Embryonic facial prominence (tissue), 1 donor: ENCODE measurements around the gene CHST13.

Experiments
- DNase-seq: peaks from one replicate; pipeline ENCODE4 v3.0.0-alpha.2; 2016; ENCODE audit errors: extremely low spot score

The CHST13 gene

DNA sequence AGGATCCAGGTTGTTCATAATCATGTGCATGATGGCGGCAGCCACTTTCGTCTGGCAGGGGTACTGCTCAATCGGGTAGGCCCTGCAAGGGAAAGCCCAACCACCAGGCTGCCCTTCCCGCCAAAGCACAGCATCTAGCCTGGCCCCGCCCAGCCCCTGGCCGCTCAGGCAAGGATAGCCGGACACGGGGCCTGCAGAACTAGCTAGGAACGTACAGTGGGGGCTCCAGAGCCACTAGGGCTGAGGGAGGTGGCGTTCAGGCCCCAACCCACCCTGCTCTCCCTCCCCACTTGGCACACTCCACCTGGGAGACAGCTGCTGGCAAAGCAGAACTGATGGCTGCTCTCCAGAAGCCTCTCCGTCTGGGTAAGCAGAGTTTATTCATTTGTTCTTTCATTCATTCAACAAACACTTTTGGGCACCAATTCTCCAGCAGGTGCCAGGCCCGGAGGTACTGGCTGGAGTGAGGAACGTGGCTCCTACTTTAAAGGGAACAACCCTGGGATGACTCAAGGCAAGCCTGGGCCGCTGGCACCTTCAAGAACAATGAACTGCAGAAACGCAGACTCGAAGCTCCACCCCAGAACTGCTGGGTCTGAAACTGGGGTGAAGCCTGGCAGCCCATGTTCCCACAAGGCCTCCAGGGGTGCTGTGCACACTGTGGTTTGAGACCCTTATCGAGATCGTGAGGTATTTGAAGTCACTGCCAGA lies 14.2 kb upstream of the CHST13 start:
- no peak for DNase-seq

DNA sequence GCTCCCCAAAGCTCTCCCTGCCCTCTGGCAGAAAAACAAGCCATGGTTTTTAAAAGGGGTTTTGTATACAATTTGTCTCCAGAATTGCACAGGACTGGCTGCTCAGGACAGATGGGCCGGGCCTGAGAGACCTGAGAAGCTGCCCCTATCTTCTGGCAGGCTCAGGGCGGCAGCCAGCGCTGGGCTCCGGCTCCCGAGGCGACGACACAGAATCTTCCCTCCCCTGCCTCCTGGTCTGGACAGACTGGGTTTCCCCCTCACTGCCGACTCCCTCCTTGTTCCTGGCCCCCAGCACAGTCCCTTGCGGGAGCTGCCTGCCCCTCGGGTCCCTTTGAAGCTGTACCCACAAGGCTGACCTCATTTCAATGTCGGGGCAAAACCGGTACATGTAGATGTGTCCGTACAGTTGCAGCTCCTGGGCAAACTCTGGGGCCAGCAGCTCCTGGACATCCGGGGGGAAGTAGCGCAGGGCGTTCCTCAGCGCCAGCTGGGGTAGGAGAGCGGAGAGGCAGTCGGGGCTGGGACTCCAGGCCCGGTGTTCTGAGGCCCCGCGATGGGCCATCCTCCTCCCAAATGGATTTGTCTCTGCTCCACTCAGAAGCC lies 13.5 kb upstream of the CHST13 start:
- DNase-seq: no peak

DNA sequence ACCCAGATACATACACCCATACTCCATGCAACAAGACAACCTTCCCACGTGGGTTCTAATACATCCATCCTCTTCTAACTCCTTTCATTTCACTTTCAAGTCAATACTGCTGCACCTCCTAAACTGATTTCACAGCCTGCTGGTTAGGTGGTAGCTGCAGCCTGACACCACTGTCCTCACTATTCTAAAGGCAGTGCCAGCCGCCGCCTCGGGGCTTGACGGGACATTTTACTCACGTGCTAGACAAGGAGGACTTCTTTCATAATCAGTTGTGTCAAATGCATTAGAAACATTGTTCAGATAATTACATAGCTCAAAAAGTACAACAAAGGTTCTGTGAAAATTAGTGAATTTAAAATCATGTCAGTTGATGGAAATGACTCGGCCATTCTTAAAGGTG lies 12.7 kb upstream of the CHST13 start:
- no peak for DNase-seq

DNA sequence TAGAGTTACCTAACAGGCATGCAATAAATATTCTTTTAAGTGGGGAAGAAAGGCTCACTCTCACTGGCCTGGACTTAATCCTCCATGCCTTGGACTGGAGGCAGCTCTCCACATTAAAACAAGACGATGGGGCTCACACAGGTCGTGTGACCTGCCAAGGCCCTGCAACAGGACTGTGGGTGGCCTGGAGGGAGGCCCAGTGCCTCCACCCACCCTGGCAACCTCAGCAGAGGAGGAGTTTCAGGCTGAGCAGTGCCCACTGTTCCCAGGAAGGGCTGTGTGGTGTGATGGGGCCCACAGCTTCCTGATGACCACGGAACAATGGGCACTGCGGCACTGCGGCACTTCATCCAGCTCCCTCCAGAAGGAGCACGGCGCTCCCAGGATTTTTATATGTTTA lies 11.9 kb upstream of the CHST13 start:
- no peak for DNase-seq

DNA sequence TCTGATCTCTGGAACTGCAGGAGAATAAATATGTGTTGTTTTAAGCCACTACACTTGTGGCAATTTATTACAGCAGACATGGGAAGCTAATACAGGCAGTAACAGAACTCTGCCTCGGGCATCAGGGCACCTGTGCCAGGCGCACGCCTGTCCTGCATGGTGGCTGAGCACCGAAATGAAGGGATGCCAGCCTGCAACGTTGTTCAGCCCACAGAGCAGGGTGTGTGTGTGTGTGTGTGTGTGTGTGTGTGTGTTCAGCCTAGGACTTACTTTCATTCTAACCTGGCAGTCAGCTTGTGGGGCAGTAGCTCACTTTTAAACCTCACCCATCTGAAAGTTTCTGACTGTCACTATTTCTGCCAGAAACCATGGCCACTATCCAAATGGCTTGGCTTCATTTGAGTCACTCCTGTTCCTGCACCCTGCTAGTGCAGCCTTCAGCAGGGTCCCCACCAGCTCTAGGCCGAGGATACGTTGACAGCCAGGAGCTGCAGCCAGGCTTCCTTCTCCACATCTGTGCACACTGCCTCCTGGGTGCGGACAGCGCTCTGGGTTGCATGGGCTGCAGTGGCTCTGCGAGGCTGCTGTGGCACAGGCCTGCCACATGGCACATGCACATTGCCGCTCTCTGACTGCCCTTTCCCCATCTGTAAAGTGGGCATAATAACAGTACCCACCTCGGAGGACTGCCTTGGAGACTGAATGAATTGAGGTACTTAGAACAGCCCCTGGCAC lies 10.9 kb upstream of the CHST13 start:
- DNase-seq: no peak

DNA sequence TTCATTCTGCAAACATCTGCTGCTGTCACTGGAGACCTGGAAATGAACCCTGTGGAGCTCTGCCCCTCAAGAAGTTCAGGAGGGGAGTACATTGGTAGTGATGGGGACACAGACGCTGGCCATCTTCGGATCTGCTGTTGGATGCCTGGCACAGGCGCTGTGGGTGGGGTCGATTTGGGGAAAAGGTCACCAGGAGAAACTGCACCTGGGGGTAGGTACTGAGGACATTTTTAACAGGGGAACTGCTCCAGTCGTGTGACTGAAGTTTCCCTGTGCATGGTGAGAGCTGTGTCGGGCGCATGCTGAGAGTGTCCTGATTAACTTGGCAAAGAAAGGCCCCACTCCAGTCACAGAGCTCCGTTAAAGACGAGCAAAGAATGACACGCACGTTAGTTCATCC lies 9.8 kb upstream of the CHST13 start:
- DNase-seq: no peak

DNA sequence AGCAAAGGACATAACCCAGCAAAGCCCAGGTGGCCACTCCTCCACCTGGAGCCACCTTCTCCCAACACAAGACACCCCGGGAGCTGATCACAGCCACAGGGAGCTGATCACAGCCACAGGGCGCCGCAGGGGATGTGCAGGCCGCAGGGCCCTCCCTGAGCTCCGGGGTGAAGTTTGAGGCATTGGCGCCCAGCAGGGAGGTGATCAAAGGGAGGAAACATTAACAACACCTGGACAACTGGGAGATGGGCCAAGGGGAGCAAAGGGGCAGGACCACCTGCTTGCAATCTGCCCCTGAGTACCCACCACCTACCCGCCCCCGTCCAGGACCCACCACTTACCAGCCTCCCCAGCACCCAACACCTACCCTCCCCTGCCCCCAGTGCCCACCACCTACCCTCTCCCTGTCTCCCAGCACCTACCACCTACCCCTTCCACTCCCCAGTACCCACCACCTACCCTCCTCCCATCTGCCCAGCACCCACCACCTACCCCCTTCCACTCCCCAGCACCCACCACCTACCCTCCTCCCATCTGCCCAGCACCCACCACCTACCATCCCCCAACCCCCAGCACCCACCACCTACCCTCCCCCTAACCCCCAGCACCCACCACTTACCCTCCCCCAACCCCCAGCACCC lies 8.8 kb upstream of the CHST13 start:
- no peak for DNase-seq

DNA sequence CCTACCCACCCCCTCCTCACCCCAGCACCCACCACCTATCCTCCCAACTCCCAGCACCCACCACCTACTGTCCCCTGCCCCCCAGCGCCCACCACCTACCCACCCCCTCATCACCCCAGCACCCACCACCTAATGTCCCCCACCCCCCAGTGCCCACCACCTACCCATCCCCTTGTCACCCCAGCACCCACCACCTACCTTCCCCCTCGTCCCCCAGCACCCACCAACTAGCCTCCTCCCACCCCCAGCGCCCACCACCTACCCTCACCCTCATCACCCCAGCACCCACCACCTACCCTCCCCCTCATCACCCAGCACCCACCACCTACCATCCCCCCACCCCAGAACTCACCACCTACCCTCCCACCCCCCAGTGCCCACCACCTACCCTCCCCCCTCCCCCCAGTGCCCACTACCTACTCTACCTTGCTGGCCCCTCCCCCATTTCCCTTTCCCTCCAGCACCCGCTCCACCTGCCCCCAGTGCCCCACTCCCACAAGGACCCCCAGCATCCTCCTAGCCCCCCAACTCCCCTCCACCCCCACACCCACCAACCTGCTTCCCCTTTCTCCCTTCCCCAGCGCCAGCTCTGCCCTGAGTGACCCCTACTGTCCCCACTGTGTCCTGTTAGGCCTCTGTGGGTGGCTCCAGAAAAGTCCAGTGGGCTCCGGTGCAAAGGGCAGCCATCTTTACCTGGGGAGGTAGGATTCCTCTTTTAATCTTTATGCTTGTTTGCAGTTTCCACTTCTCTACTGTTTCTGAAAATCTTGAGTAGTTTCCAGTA lies 7.6 kb upstream of the CHST13 start:
- no peak for DNase-seq

DNA sequence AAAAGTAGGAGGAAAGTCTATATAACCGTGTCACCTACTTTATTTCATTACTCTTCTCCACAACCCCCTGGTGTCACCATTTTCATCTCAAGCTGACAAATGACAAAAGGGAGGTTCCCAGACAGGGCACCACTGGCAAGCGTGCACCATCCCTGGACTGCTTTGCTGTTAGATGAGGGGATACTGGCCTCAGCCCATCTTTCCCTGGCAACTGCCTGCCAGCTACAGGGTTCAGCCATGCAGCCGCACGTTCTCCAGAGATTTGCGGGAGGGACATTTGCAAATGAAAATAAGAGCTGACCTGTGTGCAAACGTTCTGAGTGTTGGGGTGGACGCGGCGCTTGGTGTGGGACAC lies 7.0 kb upstream of the CHST13 start:
- DNase-seq: no peak

DNA sequence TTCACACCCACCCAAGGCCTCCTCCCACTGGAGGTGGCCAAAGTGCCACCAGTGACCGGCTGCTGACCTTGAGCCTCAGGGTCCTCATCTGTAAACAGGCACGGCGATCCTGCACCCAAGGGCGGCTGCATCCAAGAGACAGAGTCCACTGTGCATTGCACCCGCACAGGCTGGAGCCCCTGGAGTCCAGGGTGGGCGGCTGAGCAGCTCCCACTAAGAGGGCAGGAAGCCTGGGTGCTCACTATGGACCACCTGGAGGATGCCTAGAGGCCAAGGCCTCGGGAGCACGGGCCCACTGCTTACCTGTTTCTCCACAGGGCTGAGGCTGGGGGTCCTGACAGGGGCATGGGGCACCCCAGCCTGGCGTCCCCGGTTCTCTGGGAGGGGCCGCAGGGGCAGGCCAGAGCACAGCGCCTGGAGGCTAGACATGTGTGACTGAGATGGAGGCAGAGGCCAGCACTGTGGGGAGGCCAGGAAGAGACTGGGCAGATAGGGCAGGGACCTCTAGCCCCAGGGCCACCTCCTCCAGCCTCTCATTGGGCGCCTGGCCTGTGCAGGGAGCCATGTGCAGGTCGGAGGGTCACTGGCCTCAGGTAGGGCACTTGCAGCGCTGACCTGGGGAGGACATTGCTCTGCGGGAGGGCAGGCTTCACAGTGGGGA lies 6.5 kb upstream of the CHST13 start, which contains the start of gene UROC1:
UROC1 (minus strand) TSS at position 483 of the 661 bp plus-strand sequence; CDS start at position 429, 54 bp downstream.
- no peak for DNase-seq

DNA sequence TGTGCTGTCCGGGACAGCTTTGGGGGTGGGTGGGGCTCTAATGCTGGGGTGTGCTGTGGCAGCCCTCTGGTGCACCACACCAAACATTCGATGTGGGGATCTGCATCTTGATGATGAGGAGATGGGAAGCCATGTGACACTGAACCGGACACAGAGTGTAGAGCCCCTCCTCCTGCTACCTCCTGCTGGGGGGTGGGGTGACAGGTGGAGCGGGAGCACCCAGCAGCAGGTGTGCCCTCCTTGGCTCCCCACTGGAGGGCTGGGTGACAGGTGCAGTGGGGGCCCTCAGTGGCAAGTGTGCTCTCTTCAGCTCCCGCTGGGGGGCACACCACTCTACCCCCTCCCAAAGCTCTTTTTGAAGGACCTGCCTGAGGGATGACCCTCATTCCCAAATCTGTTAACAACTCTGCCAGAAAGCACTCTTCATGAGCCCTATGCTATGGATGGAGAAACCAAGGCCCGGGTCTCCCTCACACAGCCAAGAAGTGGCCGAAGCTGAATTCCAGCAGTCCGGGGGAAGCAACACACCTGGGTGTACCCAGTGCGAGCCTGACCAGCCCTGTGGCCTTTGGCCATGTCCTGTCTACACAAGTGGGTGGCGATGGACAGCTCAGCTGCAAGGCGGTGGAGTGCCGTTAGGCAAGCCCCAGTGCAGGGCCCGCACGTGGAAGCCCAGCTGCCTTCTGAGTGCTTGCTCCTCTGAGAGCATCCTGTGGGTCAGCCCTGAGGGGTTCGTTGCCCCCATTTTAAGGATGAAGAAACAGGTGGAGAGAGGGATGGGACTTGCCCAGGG lies 5.8 kb upstream of the CHST13 start:
- no peak for DNase-seq

DNA sequence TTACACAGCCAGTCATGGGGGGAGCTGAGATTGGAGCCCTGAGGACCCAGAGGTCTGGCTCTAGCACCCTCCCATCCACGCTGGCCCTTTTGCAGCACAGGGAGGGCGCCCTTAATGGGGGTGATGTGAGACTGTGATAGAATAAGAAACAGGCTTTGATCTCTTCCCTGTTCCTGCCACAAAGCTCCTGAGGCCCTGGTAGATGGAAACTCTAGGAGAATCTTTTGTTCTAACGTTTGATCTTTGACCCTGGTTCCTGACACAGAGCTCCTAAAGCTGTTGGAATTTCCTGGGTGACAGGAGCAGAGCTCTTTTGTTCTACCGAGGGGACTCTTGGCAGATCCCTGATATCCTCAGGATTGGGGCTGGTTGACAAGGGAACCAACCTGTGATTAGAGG lies 5.2 kb upstream of the CHST13 start:
- DNase-seq: no peak

DNA sequence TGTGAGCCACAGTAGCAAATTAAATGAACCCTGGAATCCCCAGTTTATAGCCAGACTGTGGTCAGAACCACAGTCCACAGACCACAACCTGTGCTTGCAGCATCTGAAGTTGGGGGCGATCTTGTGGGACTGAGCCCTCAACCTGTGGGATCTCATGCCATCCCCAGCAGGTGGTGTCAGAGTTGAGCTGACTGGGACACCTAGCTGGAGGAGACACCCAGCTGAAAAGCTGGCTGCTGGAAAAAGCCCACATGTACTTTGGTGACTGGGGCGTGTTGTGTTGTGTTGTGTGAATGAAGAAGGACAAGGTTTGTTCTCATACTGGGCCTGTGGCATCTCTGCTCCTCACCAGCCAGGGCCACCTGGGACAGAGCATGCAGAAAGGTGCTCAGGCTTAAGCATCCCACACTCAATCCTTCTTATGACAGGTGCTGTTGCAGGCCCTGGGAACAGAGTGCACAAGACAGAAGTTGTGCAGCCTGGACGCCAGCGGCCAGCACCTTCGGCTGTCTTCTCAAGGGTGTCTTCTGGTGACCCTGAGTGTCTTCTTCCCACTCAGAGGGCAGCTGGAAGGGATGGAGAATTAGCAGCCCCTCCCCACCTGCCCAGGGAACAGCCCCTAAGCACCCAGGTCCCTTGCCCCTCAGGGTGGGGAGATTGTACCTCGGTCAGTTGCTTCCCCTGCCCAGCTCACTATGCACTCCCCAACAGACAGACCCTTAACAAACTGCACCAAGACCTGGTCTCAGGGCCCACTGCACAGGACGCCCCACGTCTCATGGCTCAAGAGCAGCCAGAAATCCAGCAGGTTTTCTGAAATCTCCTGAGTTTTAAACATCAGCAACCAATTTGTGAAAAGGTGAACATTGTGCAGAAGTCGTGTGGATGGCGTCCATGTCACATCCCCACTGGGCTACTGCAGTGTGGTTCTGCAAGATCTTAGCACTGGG lies 4.2 kb upstream of the CHST13 start:
- DNase-seq: no peak

DNA sequence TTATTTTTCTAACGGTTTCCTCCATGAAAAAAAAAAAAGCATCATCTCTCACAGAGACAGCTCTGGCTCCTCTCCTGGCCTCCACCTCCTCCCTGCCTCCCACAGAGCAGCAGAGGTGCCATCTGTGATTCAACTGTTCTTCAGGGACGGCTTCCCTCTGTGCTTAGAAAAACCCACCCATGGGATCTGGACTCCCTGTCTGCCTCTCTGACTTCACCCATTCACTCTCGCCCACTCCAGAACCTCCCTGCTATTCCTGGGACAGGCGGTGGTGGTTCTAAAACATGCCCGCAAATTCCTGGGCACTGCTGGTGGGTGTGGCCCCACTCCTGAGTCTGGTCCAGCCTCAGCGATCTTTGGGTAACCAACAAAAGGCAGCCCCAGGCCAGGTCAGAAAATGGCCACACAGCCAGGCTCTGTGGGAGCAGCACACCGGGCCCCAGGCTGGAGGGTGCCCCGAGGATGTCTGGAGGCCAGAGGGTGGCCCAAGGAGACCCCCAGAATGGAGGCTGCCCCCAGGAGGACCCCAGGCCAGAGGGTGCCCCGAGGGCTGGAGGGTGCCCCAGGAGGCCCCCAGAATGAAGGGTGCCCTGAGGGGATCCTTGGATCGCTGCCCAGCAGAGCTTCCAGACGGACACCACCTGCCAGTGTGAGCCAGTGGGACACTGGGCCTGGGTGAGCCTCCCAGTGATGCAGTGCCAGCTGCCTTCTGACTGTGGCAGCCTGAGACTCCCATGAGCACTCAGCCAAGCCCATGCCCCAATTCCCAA lies 2.6 kb upstream of the CHST13 start:
- no peak for DNase-seq

DNA sequence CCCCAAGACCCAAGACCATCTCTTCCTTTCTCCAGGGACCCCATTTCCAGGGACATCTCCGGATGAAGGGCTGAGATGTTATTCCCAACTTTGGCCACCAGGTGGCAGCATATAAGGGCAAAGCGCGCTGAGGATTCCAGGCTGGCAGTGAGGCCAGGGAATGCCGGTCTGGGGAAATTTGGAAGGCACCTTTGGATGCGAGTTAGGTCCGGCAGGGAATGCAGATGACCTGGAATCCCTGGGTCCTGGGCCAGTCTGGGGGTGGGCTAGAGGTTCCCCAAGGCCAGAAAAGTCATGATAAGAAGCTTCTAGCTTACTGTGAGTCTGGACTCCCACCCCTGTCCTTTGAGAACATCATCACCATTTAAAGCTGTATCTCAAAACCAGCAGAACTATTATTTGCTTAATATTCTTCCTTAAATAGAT lies 1.6 kb upstream of the CHST13 start:
- DNase-seq: peak; percentile 19

DNA sequence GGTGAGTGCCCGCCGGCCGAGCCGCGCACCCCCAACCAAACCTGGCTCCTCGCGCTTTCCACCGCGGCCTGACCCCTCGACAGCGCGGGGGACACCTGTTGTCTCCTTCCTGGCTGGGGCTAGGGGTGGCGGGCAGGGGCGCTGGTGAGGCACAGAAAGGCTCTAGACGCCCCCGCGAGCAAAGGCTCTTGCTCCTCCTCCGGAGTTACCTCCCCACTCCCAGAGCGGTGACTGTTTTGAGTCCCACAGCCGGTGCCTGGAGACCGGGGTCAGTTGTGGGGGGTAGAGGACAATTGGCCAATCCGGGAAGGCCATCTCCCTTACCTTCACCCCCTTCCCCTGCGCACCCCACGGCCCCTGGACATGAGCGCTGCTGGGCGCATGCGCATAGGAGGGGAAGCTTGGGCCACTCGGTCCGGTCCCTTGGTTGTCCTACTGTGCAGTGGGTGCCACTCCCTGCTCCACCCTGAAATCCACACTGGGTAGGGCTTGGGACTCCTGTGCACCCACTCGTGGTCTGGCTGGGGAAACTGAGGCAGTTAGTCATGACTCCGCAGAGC lies 554 bp downstream of the CHST13 start:
- DNase-seq: no peak

DNA sequence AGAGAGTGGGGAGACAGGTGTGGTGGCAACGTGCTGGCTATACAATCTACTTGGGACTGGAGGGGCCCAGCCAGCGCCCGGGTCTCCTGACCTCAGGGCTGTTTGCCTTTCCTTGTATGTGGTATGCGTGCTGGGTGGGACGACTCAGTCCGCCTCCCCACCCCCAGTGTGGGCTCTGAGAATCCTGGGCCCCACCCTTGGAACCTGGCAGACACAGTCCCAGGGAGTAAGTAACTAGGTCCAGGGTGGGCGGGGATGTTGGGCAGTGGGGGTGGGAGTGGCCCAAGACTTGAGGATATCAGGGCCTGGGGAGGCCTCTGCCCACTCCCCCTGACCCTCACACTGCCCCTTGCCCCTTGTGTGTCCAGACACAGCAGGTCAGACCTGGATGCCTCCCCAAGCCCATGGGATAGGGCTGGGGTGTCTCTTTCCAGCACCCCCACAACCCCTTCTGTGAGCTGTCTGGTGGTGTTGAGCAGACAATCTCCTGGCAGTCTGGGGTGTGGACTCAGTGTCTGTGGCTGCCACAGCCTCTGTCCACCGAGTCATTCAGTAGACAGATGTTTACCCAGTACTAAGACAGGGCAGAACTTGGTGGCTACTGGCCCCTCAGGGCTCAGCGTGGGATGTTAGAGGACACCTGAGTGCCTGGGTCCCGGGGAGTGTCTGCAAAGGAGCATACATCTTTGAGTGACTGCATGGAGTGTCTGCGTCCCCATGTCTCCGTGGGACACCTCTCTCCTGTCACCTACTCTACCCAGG lies 1.3 kb downstream of the CHST13 start:
- DNase-seq: no peak
